Pancreas (tissue), 10 donors: ENCODE results near the gene TRIM29. TPM values are rescaled to one million over a fixed set of nuclear protein-coding genes. Genes with fewer than 3 reads are reported as not detected.

ENCODE experiments used
- ATAC-seq, 4 donors: fragments of 200-7000 bp; cut with Tn5 transposase; one replicate each; pipeline versions ENCODE4 v1.8.0 to v1.9.1; 2020; ENCODE audit warnings: mild to moderate bottlenecking in 4 of 4, moderate library complexity in 4 of 4
- DNase-seq, 6 donors: peaks; one replicate each; pipeline ENCODE4 v3.0.0-alpha.2; 2020
- FAIRE-seq: peaks from 2 replicates; lab custom pipeline; 2012; peaks lifted over from hg19 to GRCh38; lab: Jason Lieb, UNC
- H3K27ac ChIP-seq, 4 donors: fragments of 200-600 bp; sonication (generic); 1 replicate in 3 of 4; 2 replicates in 1 of 4; pipeline versions ENCODE4 v1.5.0 to v1.8.0; 2020
- H3K27me3 ChIP-seq, 4 donors: fragments of 200-600 bp; one replicate each; pipeline ENCODE4 v1.8.0; 2021
- H3K36me3 ChIP-seq, 3 donors: fragments of 200-600 bp; sonication (generic) in 1 of 3; one replicate each; pipeline versions ENCODE4 v1.5.0 to v1.8.0; 2020 to 2021
- H3K4me1 ChIP-seq, 3 donors: fragments of 200-600 bp; one replicate each; pipeline ENCODE4 v1.8.0; 2021
- H3K4me3 ChIP-seq, 4 donors: fragments of 200-600 bp; sonication (generic) in 2 of 4; one replicate each; pipeline versions ENCODE4 v1.5.0 to v1.8.0; 2020 to 2021
- H3K9me3 ChIP-seq, 4 donors: fragments of 200-600 bp; one replicate each; pipeline ENCODE4 v1.8.0; 2021
- WGBS, 2 donors: extraction: QIAGEN DNeasy Blood & Tissue Kit; methylation state at CpG; one replicate each; pipeline ENCODE4 v1.1.7; 2013; 5-methylcytosine and 5-hydroxymethylcytosine counted together
- intact Hi-C, 3 donors: fragments of 100-400 bp; cut with DNase I; formaldehyde crosslinking; loops; one replicate each; pipeline versions ENCODE4 v1.11.1 to v1.14.2; 2022
- polyA plus RNA-seq, 2 donors: library from polyadenylated mRNA; stranded (reverse); fragments of 200-250 nt; gene quantifications; one replicate each; pipeline ENCODE4 v1.2.3, GENCODE V29; 2013
- total RNA-seq, 6 donors: library from RNA; stranded (reverse); fragmentation: NEBNext Ultra II Directional in 4 of 6; extraction: Animal tissue kit (Norgen Biotek cat#: 25700) in 4 of 6; gene quantifications; one replicate each; pipeline versions ENCODE4 v1.2.1 to v1.2.4, GENCODE V29; 2021 to 2023
- TF ChIP-seq, protein P1 (sequence below), 4 donors: fragments of 200-600 bp; sonication (generic) in 3 of 4; IDR thresholded peaks; one replicate each; pipeline versions ENCODE4 v1.5.0 to v1.8.0; 2021; ENCODE audit warnings: antibody characterized with exemption in 4 of 4
- donor health status: healthy with polysubstance abuse.
- donor health status: DM: no; HTN: no; CAD: no; lungs with moderate emphysema.
- donor health status: DM: no; HTN: no; CAD: no.
- donor health status: control.
- donor health status: control.
- donor health status: Bipolar disorder and iron deficiency.
- donor health status: DM: yes; HTN: yes; CAD: no.
- donor health status: DM: no; HTN: no; CAD: no.
- donor health status: DM: no; HTN: no; CAD: no.
- donor health status: DM: yes; HTN: yes; CAD: no.

TRIM29 gene
- total and polyA plus RNA-seq, 8 donors = 0.38 to 1.7 (median 0.61) TPM

GRCh38 chr11:120095516-120095915 lies 42.4 kb downstream of the TRIM29 start:
- H3K27ac ChIP-seq = no peak overlapping the region
- intact Hi-C loops = no loop called here
- no peak for ATAC-seq

GRCh38 chr11:120091701-120092100 lies 46.2 kb downstream of the TRIM29 start:
- no peak for DNase-seq
- intact Hi-C loops = no loop called here
- FAIRE-seq = no peak

More at GRCh38 chr11:120095516-120095915, 42.4 kb downstream of the TRIM29 start:
- Histone ChIP-seq H3K4me3 (no peak overlapping the region), H3K27me3 (no peaks in the 10 kb centered on the region), H3K4me1 (peaks cover 0 to 6% (median 0%) of the 10 kb centered on the region in 3 donors), H3K9me3 (no peaks in the 10 kb centered on the region), H3K36me3 (no peaks in the 10 kb centered on the region)
- 67 to 72% methylated on average over 3 of the region's 3 CpGs for WGBS, 2 donors
- TF ChIP-seq, protein P1, sequence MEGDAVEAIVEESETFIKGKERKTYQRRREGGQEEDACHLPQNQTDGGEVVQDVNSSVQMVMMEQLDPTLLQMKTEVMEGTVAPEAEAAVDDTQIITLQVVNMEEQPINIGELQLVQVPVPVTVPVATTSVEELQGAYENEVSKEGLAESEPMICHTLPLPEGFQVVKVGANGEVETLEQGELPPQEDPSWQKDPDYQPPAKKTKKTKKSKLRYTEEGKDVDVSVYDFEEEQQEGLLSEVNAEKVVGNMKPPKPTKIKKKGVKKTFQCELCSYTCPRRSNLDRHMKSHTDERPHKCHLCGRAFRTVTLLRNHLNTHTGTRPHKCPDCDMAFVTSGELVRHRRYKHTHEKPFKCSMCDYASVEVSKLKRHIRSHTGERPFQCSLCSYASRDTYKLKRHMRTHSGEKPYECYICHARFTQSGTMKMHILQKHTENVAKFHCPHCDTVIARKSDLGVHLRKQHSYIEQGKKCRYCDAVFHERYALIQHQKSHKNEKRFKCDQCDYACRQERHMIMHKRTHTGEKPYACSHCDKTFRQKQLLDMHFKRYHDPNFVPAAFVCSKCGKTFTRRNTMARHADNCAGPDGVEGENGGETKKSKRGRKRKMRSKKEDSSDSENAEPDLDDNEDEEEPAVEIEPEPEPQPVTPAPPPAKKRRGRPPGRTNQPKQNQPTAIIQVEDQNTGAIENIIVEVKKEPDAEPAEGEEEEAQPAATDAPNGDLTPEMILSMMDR (IDR thresholded peaks at IDR 0.05) = no peak
- FAIRE-seq (no peak), DNase-seq (no peak)

DNA sequence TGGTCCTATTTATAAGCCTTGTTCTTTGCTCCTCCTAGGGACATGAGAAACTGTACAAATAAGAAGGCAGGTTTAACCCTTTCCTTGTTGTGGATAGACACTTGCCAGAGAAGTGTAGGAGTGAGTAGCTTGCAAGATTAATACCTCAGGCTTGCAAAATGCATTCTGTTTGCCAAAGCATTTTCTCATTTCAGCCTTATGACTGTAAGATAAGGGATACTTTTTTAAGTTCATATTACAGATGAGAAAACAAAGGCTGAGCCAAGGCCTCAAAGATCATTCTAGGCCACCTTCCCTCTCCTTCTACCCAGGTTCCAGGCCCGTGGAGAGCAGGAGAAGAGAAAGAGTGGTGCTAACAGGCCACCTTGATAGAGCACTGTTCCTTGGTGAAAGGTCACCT lies 46.8 kb downstream of the TRIM29 start:
- peaks cover 0 to 6% (median 0%) of the 10 kb centered on the region in 3 donors for H3K4me1 ChIP-seq
- TF ChIP-seq, protein P1 (IDR thresholded peaks at IDR 0.05) = no peak
- FAIRE-seq (no peak), ATAC-seq (no peak), DNase-seq (no peak)
- H3K27me3 ChIP-seq = no peaks in the 10 kb centered on the region
- H3K27ac ChIP-seq = no peak overlapping the region
- H3K36me3 ChIP-seq = no peaks in the 10 kb centered on the region
- no peaks in the 10 kb centered on the region for H3K9me3 ChIP-seq
- no peak overlapping the region for H3K4me3 ChIP-seq
- intact Hi-C loops = no loop called here
- WGBS, 2 donors = 11 to 30% methylated on average over 1 of the region's 1 CpG

More at GRCh38 chr11:120091701-120092100, 46.2 kb downstream of the TRIM29 start:
- H3K27ac ChIP-seq = no peak overlapping the region
- WGBS, 2 donors = 70 to 90% methylated on average over 5 of the region's 5 CpGs
- no peak for ATAC-seq
- H3K36me3 ChIP-seq = no peaks in the 10 kb centered on the region
- H3K4me1 ChIP-seq = peaks cover 0 to 6% (median 0%) of the 10 kb centered on the region in 3 donors
- no peaks in the 10 kb centered on the region for H3K9me3 ChIP-seq
- H3K4me3 ChIP-seq = no peak overlapping the region
- TF ChIP-seq, protein P1 (IDR thresholded peaks at IDR 0.05) = no peak
- H3K27me3 ChIP-seq = no peaks in the 10 kb centered on the region

- no peak overlapping the region for H3K27ac ChIP-seq
- TF ChIP-seq, protein P1 (IDR thresholded peaks at IDR 0.05) = no peak
- H3K27me3 ChIP-seq = no peaks in the 10 kb centered on the region
- no peaks in the 10 kb centered on the region for H3K36me3 ChIP-seq
- DNase-seq = no peak
- H3K4me3 ChIP-seq = no peak overlapping the region
- intact Hi-C loops = no loop called here
- WGBS, 2 donors = 88 to 92% methylated on average over 3 of the region's 3 CpGs
- no peak for FAIRE-seq
- ATAC-seq = no peak
- peaks cover 0 to 6% (median 0%) of the 10 kb centered on the region in 3 donors for H3K4me1 ChIP-seq
- H3K9me3 ChIP-seq = no peaks in the 10 kb centered on the region
These were observed 47.5 kb downstream of the TRIM29 start for GRCh38 chr11:120090411-120090810.
